Kidney (tissue), 14 donors: ENCODE data around the gene BDH1. TPM values are rescaled to one million over a fixed set of nuclear protein-coding genes. Genes with fewer than 3 reads are reported as not detected.
"Not testable (repeated sequence)": the region's sequence is repeated elsewhere in the genome, so short reads cannot be mapped to it uniquely, and the experiment has no call there.

Experiments used
- DNase-seq, 5 donors: peaks; one replicate each; pipeline ENCODE4 v3.0.0-alpha.2; 2013 to 2020
- FAIRE-seq: peaks from 2 replicates; lab custom pipeline; 2012; peaks lifted over from hg19 to GRCh38; lab: Jason Lieb, UNC
- H3K27ac ChIP-seq, 2 donors: one replicate each; pipeline ENCODE4 v1.7.0; 2013; ENCODE audit warnings: low read depth in 2 of 2, low read length in 2 of 2, inconsistent platforms in 1 of 2
- H3K27me3 ChIP-seq: one replicate; pipeline ENCODE4 v1.7.1; 2013; ENCODE audit warnings: low read length, inconsistent platforms; ENCODE audit not compliant: control insufficient read depth, insufficient read depth
- H3K36me3 ChIP-seq, 3 donors: one replicate each; pipeline versions ENCODE4 v1.7.0 to v1.7.1; 2013; ENCODE audit warnings: low read length in 3 of 3, control low read depth in 1 of 3, inconsistent platforms in 1 of 3; ENCODE audit not compliant: insufficient read depth in 3 of 3, control insufficient read depth in 2 of 3
- H3K4me1 ChIP-seq, 3 donors: one replicate each; pipeline versions ENCODE4 v1.7.0 to v1.7.1; 2013; ENCODE audit warnings: low read length in 3 of 3, inconsistent platforms in 1 of 3, low read depth in 1 of 3; ENCODE audit not compliant: control insufficient read depth in 2 of 3, insufficient read depth in 2 of 3
- H3K4me3 ChIP-seq, 3 donors: one replicate each; pipeline versions ENCODE4 v1.7.0 to v1.8.1; 2013; ENCODE audit warnings: low read length in 3 of 3, control low read depth in 1 of 3, inconsistent platforms in 1 of 3
- H3K9ac ChIP-seq, 3 donors: one replicate each; pipeline versions ENCODE4 v1.7.0 to v1.7.1; 2013; ENCODE audit warnings: low read length in 3 of 3, control low read depth in 1 of 3, inconsistent platforms in 1 of 3
- H3K9me3 ChIP-seq, 3 donors: one replicate each; pipeline versions ENCODE4 v1.7.0 to v1.7.1; 2013; ENCODE audit warnings: low read length in 3 of 3, control low read depth in 1 of 3, inconsistent platforms in 1 of 3; ENCODE audit not compliant: control insufficient read depth in 2 of 3, insufficient read depth in 1 of 3
- intact Hi-C: fragments of 100-400 bp; cut with DNase I; formaldehyde crosslinking; loops from one replicate; pipeline ENCODE4 v1.11.1; 2022
- polyA plus RNA-seq: library from polyadenylated mRNA; stranded (reverse); fragments of 350-450 nt; fragmentation: Illumina TruSeq; extraction: RNeasy Lipid Tissue Mini Kit (QIAGEN cat#74804); gene quantifications from one replicate; pipeline ENCODE4 v1.2.3, GENCODE V29; 2014; ENCODE audit warnings: low read depth, low replicate concordance; ENCODE audit not compliant: insufficient read depth
- total RNA-seq: library from RNA; stranded (reverse); fragmentation: NEBNext Ultra II Directional; extraction: Animal tissue kit (Norgen Biotek cat#: 25700); gene quantifications from one replicate; pipeline ENCODE4 v1.2.1, GENCODE V29; 2021
- TF ChIP-seq, protein P1 (sequence below): IDR thresholded peaks from 3 replicates; pipeline ENCODE4 v1.5.1; 2012; ENCODE audit warnings: mild to moderate bottlenecking, moderate library complexity, borderline replicate concordance; ENCODE audit not compliant: insufficient read depth; ENCODE audit errors: extremely low read depth
- donor health status: control.
- donor health status: control.
- donor health status: control.
- donor health status: control.
- donor health status: control.
- donor health status: DM: yes; HTN: yes; CAD: no.
- donor health status: Normal renal cell carcinoma (clear cell type).

The BDH1 gene
- total and polyA plus RNA-seq, 2 donors from 2014 or later = 21.2 to 49.6 TPM

DNA sequence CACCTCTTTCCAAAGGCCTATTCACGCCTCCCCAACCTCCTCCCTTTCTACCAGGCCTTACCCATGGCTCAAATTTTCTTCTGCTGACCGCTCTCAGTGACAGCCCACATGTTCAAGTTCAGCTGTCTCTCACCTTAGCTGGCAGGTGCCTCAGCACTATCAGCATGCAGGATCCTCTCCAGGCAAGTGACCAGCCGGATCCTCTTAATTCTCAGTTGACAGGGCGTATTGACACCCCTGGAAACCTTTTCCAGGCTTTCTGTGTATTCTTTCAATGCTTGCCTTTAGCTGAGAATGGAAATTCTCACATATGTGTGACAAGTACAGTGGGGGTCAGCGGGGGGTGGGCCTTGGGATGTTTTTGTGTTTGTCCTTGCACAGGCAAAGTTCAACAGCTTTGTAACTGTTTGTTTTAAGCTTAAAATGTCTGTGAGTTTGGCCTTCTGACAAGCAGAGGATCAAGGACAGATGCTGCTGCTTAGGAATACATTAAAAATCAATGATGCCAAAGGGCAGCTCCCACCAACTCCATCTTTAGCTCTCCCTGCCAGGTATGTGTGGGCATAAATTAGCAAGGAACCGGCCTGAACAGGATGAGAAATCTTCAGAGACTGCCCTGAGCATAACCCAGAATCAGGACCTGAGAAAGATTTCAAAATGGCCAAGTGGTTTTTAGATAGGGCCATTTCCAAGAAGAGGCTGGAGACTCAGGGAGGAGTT, 17.4 kb upstream of the BDH1 start:
- H3K4me1 ChIP-seq = no peaks in the 10 kb centered on the region
- FAIRE-seq = no peak
- intact Hi-C loops = no loop called here
- no peak overlapping the region for H3K27ac ChIP-seq
- TF ChIP-seq, protein P1, sequence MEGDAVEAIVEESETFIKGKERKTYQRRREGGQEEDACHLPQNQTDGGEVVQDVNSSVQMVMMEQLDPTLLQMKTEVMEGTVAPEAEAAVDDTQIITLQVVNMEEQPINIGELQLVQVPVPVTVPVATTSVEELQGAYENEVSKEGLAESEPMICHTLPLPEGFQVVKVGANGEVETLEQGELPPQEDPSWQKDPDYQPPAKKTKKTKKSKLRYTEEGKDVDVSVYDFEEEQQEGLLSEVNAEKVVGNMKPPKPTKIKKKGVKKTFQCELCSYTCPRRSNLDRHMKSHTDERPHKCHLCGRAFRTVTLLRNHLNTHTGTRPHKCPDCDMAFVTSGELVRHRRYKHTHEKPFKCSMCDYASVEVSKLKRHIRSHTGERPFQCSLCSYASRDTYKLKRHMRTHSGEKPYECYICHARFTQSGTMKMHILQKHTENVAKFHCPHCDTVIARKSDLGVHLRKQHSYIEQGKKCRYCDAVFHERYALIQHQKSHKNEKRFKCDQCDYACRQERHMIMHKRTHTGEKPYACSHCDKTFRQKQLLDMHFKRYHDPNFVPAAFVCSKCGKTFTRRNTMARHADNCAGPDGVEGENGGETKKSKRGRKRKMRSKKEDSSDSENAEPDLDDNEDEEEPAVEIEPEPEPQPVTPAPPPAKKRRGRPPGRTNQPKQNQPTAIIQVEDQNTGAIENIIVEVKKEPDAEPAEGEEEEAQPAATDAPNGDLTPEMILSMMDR = no peak
- H3K9ac ChIP-seq = no peak overlapping the region
- no peak for DNase-seq
- H3K36me3 ChIP-seq = no peaks in the 10 kb centered on the region
- no peaks in the 10 kb centered on the region for H3K9me3 ChIP-seq
- H3K27me3 ChIP-seq = no peaks in the 10 kb centered on the region
- no peak overlapping the region for H3K4me3 ChIP-seq

DNA sequence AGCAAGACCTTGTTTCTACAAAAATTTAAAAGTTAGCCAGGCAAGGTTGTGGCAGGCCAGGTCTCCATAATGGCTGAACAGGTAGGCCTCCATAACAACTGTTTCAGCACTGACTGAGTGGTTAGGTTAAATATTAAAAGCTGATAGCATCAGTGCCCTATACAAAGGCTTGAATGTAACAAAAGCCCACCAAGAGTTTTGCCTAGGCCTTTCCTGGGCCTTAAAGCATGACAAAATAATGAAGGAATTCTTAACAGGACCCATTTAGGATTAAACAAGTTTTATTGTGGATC, 16.1 kb upstream of the BDH1 start:
- intact Hi-C loops, H3K36me3 ChIP-seq, H3K9me3 ChIP-seq, H3K27me3 ChIP-seq, FAIRE-seq, DNase-seq, H3K4me3 ChIP-seq, H3K9ac ChIP-seq, H3K27ac ChIP-seq, H3K4me1 ChIP-seq: not testable (repeated sequence)

DNA sequence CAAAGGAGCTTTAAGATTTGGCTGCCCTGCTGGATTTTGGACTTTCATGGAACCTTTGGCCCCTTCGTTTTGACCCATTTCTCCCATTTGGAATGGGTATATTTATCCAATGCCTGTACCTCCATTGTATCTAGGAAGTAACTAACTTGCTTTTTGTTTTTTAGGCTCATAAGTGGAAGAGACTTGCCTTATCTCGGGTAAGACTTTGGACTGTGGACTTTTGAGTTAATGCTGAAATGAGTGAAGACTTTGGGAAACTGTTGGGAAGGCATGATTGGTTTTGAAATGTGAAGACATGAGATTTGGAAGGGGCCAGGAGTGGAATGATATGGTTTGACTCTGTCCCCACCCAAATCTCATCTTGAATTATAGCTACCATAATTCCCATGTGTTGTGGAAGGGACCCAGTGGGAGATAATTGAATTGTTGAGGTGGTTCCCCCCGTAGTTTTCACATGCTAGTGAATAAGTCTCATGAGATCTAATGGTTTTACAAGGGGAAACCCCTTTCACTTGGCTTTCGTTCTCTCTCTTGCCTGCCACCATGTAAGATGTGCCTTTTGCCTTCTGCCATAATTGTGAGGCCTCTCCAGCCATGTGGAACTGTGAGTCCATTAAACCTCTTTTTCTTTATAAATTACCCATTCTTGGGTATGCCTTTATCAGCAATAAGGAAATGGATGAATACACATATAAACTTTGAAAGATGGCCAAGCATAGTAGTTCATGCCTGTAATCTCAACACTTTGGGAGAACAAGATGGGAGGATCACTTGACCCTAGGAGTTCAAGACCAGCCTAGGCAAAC, 15.5 kb upstream of the BDH1 start:
- H3K9ac ChIP-seq, H3K4me3 ChIP-seq, intact Hi-C loops, H3K27ac ChIP-seq, H3K4me1 ChIP-seq, H3K36me3 ChIP-seq, FAIRE-seq, DNase-seq, H3K9me3 ChIP-seq, H3K27me3 ChIP-seq: not testable (repeated sequence)

DNA sequence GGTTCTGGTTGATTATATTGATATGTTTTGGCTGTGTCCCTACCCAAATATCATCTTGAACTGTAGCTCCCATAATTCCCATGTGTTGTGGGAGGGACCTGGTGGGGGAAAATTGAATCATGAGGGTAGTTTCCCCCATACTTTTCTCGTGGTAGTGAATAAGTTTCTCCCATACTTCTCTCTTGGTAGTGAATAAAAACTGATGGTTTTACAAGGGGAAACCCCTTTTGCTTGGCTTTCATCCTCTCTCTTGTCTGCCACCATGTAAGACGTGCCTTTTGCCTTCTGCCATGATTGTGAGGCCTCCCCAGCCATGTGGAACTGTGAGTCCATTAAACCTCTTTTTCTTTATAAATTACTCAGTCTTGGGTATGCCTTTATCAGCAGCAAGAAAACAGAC, 13.7 kb upstream of the BDH1 start:
- H3K4me1 ChIP-seq, intact Hi-C loops: not testable (repeated sequence)

More for the DNA sequence above, 13.7 kb upstream of the BDH1 start:
- H3K27ac ChIP-seq, H3K9me3 ChIP-seq, H3K36me3 ChIP-seq, H3K4me3 ChIP-seq, DNase-seq, FAIRE-seq, H3K27me3 ChIP-seq, H3K9ac ChIP-seq: not testable (repeated sequence)
